H54 (cell line): ENCODE data around the gene GRID1.
"Not testable (repeated sequence)": the region's sequence is repeated elsewhere in the genome, so short reads cannot be mapped to it uniquely, and the experiment has no call there.

Source experiments
- DNase-seq: peaks from one replicate; pipeline ENCODE4 v3.0.0; 2011; ENCODE audit warnings: low spot score, mixed read lengths; ENCODE audit not compliant: insufficient read length
- FAIRE-seq: peaks from 3 replicates; lab custom pipeline; 2011; peaks lifted over from hg19 to GRCh38; lab: Jason Lieb, UNC
- POLR2A ChIP-seq: IDR thresholded peaks from 2 replicates; pipeline ENCODE4 v1.6.1; 2011; ENCODE audit warnings: low read depth, mild to moderate bottlenecking, low read length

The GRID1 gene

DNA sequence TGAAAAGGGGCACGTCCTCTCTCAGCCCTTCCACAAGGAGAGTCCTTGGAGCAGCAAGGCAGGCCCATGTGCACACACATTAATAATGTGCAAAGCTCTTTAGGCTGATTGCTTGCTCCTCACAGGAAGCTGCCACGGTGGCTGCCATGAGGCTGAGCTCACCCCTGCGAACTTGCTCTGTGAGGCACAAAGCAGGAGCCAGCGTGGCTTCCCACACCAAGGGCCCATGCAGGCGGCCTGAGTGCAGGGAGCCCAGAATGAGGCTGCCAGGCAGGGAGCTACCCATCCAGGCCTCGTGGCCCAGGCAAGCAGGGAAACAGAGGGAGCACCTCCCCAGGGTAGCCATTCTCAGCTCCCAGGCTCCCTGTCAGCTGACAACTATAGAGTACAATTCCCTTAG lies 242.9 kb downstream of the GRID1 start:
- DNase-seq = no peak
- FAIRE-seq = no peak
- TF ChIP-seq POLR2A = no peak

DNA sequence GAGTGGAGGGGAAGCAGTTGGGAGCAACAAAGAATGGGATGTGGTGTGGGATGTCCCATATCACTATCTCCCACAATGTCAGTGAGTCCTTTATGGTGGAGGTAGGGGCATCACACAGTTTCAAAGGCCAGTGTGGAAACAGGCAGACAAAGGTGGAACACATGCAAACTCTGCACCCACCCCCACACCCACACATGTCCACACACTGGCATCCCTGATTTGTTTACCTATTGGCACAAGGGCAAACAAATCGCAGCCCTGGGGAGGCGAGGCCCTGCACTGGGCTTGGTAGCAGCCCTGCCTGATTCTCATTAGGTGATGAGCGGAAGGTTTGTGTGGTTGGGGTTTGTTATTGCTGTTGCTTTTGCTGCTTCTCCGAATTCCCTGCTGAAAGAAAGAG lies 243.3 kb downstream of the GRID1 start:
- FAIRE-seq = no peak
- TF ChIP-seq POLR2A = no peak
- DNase-seq = no peak

DNA sequence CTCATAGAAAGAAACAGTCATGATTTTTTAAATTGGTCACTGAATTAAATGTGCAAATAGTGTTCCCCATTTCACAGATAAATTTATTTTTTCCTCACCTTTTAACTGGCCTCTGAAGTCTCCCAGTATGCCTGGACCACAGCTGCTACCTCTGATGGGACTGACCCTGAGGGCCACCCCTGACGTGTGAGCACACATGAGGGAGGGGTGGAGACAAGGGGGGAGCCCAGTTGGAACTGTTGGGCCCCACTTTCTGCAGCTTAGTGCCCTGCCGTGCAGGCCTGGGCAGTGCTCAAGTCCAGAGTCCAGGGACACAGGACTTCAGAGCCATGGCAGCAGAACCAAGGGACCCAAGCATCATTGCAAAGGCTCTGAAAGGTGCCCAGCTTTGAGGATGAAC lies 243.9 kb downstream of the GRID1 start:
- FAIRE-seq (no peak), DNase-seq (no peak)
- TF ChIP-seq POLR2A = no peak

DNA sequence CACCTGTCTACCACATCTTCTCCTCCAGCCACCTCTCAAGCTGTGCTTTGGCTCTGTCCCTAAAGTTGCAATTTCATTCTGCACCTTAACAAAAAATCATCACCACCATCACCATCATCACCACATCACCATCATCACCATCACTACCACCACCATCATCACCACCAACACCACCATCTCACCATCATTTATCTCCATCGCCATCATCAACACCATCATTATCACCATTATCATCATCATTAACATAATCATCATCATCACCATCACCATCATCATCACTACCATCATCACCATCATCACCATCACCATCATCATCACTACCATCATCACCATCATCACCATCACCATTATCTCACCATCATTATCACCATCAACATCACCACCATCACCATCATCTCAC lies 245.4 kb downstream of the GRID1 start:
- DNase-seq (no peak), FAIRE-seq (peak; percentile 23)
- TF ChIP-seq POLR2A = no peak

DNA sequence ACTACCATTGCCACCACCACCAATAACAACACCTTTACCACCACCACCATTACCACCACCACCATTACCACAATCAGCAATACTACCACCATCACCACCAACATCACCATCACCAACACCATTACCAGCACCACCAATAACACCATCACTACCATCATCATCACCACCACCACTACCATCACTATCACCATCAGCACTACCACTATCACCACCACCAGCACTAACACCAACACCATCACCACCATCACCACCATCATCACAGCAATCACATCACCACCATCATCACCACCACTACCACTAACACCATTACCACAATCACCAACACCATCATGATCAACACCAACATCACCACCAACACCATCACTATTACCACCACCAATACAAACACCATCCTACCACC lies 249.5 kb downstream of the GRID1 start:
- no peak for TF ChIP-seq POLR2A
- no peak for DNase-seq
- FAIRE-seq = no peak

DNA sequence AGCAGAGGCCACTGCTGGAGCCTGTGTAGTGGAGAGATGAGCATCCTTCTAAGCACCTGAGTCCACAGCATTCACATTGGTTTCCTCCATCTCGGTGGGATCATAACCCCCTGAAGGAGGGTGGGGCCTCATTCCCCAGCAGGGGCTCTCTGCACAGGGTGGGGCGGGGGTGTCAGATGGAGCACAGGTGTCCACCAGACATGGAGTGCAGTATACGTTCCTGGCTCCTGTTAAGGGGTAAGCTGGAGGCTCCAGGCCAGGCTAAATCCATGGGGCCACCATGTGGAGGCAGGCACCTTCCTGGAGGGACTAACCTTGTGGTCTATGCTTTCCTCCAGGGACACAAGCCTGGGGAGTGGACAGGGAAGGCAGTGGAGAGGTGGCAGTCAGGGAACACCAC lies 252.6 kb downstream of the GRID1 start:
- no peak for DNase-seq
- TF ChIP-seq POLR2A = no peak
- no peak for FAIRE-seq

DNA sequence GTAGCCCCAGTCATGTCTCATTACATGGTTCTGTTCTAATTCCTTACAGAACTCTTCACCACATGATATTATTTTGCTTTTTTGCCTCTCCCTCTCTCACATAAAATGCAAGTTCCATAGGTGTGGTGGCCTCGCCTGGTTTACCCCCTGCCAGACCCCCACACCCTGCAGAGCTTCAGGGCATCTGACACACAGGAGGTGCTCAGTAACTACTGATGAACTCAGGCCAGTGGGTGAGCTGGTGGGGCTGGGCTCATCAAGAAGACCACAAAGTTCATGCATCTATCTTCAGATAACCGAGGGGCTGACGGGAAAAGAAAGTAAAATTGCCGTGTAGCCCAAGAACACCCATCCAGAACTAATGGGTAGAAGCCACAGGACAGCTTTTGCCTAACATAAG lies 253.1 kb downstream of the GRID1 start:
- no peak for TF ChIP-seq POLR2A
- DNase-seq (no peak), FAIRE-seq (no peak)

DNA sequence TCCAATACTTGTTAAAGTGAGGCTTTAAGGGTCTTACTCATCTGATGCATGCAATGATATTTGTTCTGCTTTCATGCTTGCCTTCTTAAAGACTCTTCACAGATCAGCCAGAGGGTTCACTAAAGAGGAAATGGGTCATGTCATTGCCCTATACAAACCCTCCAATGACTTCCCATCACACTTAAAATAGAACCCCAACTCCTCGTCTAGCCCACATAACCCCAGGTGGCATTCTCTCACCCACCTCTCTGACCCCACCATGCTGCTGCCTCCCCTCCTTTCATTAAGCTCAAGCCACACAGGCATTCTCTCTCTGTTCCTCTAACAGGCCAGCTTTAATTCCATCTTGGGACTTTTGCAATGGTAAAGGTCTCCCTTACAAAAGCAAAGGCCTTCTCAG lies 253.6 kb downstream of the GRID1 start:
- no peak for TF ChIP-seq POLR2A
- no peak for DNase-seq
- FAIRE-seq = no peak

DNA sequence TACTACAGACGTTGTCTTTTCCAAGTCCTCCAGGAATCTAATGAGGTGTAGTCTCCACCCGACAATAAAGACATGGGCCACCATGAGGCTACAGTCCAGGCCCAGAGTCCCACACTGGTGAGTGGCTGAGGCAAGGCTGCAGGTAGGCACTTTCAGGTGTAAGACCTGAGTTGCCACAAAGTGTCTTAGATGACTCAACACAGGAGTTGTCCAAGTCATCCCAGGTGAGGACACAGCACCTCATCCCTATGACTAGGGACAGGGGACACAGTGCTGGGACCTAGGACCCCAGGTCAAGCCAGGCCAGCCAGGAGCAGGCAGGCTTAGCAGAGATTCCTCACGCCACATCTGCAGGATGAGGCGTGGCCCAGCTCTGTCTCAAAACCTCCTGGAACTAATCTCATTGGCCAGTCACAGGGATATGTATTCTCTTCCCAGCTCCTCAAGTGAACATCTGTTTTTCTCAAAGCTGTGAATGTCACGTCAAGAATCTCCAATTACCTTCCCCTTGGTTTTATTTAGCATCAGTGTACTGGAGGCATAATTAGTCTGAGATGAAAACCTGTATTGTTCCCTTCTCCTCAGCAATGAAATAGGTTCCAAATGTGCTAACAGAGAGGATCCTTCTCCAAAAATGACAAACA lies 254.6 kb downstream of the GRID1 start:
- DNase-seq (no peak), FAIRE-seq (no peak)
- TF ChIP-seq POLR2A = no peak

DNA sequence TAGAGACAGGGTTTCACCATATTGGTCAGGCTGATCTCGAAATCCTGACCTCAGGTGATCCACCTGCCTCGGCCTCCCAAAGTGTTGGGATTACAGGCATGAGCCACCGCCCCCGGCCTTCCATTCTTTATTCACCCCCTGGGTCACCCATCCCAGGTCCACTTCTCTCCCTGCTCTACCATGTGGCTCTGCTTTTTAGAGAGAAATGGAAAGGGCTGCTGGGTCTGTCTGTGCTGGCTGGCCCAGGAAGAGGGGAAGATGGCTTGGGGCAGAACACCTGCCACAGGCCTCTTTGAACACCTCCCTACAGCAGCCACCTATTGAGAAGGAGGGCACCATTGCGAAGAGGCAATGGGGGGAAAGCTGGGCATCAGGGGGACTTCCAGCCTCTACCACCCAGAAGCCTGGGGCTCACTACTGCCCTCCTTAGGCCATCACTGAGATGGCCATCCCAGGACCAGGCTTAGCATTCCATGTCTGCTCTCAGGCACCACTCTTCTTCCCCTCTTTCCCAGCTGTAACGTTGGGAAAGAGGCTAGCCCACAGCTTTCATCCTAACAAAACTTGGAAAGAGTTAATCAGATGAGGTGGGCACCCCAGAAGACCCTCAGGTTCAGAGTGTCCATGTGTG lies 256.3 kb downstream of the GRID1 start:
- DNase-seq = no peak
- FAIRE-seq = no peak
- TF ChIP-seq POLR2A = no peak

DNA sequence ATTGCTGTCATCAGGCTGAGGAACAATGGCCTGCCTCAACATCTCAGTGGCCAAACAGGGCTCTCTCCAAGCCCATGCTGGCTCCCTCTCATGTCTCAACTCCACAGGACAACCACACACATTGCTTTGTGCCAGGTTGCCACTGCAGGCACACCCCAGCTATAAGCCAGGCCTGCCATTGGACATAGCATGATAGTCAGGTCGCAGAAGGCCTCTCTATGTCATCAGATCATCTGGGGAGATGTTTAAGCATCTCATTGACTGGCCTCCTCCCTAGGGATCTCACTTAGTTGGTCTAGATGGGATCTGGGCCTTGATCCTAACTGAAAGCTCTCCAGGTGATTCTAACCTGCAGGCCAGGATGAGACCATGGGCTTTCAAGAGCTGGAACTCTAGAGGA lies 257.2 kb downstream of the GRID1 start:
- DNase-seq (no peak), FAIRE-seq (no peak)
- no peak for TF ChIP-seq POLR2A

DNA sequence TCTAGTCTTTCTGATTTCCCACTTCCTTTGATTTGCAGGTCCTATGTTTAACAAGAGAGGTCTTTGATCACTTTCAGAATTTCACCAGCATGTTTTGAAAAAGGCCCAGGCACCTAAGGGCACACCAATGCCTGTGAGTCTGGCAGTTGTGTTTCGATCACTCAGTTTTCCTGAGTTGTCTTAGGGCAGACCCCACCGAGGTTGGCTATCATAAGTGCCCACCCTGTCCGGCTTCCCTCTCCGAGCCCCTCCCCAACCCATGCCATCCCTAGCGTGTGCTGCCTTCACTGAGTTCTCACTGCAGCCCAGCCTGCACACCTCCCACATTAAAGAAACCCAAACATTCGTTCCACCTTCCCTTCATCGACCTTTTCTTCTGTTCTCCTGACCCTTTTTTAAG lies 257.9 kb downstream of the GRID1 start:
- TF ChIP-seq POLR2A = no peak
- DNase-seq = no peak
- no peak for FAIRE-seq

DNA sequence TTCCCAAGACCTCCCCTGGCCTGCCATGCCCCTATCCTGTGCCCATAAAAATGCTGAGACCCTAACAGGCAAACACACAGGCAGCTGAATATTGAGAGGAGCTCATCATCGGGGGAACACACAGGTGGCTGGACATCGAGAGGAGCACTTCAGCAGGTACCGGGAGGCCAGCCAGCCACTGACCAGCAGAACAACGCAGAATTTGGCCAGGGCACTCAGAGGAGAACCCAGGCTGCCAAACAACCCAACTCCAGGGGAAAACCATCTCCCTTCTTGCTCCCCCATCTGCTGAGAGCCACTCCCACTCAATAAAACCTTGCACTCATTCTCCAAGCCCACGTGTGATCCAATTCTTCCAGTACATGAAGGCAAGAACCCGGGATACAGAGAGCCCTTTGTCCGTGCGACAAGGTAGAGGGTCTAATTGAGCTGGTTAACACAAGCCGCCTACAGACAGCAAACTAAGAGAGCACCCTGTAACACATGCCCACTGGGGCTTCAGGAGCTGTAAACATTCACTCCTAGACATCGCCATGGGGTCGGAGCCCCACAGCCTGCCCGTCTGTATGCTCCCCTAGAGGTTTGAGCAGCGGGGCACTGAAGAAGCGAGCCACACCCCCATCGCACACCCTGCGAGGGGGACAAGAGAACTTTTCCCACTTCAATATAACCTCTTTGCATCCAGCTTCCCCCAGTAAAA lies 258.8 kb downstream of the GRID1 start:
- not testable (repeated sequence) for FAIRE-seq, DNase-seq

DNA sequence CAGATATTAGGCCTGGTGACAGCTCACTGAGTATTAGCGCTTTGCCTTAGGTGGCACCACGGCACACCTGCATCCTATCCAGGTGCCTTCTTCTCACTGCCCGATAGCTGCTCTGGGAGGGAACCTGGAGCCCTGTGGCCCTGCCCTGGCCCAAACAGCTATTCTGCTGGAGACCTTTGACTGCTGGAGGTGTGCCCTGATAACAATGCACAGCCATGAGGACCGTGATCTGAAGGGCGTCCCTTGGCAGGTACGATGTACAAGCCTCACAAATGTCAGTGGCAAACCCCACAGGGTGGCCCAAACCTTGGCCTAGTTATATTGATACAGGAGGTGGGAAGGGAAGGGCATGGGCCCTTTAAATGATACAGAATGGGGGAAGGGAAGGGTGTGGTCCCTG lies 259.5 kb downstream of the GRID1 start:
- TF ChIP-seq POLR2A = no peak
- DNase-seq = no peak
- no peak for FAIRE-seq

DNA sequence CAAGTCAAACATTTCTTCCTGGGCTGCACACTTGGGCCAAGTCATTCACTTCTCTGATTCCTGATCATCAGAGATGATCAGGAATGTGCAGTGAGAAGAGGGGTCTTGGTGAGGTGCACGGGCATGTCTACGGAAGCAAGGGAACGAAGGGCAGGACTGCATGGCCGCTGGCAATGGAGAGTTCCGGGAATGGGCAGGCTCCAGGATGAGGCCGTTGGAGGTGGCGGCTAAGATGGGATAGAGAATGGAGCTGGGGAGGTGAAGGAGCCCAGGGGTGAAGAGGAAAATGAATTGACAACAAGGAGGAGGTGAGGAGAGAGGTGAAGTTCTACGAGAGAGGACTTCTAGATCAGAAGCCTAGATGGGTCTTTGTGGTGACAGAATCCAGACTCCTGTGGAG lies 260.0 kb downstream of the GRID1 start:
- no peak for TF ChIP-seq POLR2A
- FAIRE-seq (no peak), DNase-seq (no peak)

DNA sequence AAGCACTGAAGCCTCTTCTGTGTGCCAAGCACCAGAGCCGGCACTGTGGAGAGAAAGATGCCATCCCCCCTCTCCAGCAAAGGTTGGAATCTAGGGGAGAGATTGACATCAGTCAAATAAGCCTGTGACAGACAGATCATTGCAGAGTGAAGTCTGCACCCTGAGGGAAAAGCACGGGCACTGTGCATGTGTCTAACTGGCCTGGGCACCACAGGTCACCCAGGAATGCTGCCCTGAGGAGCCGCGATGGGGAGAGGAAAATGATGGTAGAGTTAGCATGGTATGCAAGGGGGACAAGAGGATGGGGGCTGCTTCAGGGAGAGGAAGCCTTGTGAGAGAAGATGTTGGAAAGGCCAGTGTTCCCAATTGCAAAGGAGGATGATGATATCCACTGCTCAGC lies 261.0 kb downstream of the GRID1 start:
- TF ChIP-seq POLR2A = no peak
- no peak for DNase-seq
- FAIRE-seq = no peak
